ENCODE measurements around the gene GRM8.
A peak's percentile ranks its signal among the peaks of the same experiment; 100 is the strongest.

GRM8 gene

GRCh38 chr7:127251465-127252376, 1.0 kb downstream of the GRM8 start:
- no peak for TF ChIP-seq CTCF (IDR thresholded peaks at IDR 0.05)
- no peak overlapping the region for H3K27ac ChIP-seq
- DNase-seq (ENCODE audit: low spot score), result no peak
- peak overlapping the region; percentile 84 for H3K4me3 ChIP-seq

GRCh38 chr7:127251036-127251464, 1.7 kb downstream of the GRM8 start:
- DNase-seq (ENCODE audit: low spot score), result no peak
- Histone ChIP-seq H3K4me3 (peak overlapping the region; percentile 84), H3K27ac (no peak overlapping the region)
- TF ChIP-seq CTCF (IDR thresholded peaks at IDR 0.05), result no peak

- DNase-seq (ENCODE audit: low spot score), result no peak
- Histone ChIP-seq H3K27ac (no peak overlapping the region), H3K4me3 (peak overlapping the region; percentile 84)
- no peak for TF ChIP-seq CTCF (IDR thresholded peaks at IDR 0.05)
Observed at GRCh38 chr7:127250312-127251035, 2.3 kb downstream of the GRM8 start.

GRCh38 chr7:127245607-127246006, 7.1 kb downstream of the GRM8 start:
- TF ChIP-seq CTCF (IDR thresholded peaks at IDR 0.05), result no peak
- no peak overlapping the region for H3K27ac ChIP-seq
- no peak overlapping the region for H3K4me3 ChIP-seq
- DNase-seq (ENCODE audit: low spot score), result no peak

- TF ChIP-seq CTCF (IDR thresholded peaks at IDR 0.05), result no peak
- Histone ChIP-seq H3K4me3 (no peak overlapping the region), H3K27ac (no peak overlapping the region)
- no peak for DNase-seq (ENCODE audit: low spot score)
Observed at GRCh38 chr7:127245002-127245401, 7.7 kb downstream of the GRM8 start.

- DNase-seq (ENCODE audit: low spot score), result no peak
- TF ChIP-seq CTCF (IDR thresholded peaks at IDR 0.05), result no peak
- no peak overlapping the region for H3K27ac ChIP-seq
- H3K4me3 ChIP-seq, result no peak overlapping the region
Observed at GRCh38 chr7:127239814-127240213, 12.9 kb downstream of the GRM8 start.

All from coronary artery (tissue), 2 donors.